Adrenal gland (tissue), 12 donors: ENCODE measurements around the gene KCND1. TPM values are rescaled to one million over a fixed set of nuclear protein-coding genes. Genes with fewer than 3 reads are reported as not detected.

Experiments used
- DNase-seq, 7 donors: peaks; one replicate each; pipeline ENCODE4 v3.0.0-alpha.2; 2019 to 2020
- H3K27ac ChIP-seq, 5 donors: fragments of 200-600 bp; sonication (generic) in 4 of 5; 1 replicate in 3 of 5; 2 replicates in 2 of 5; pipeline versions ENCODE4 v1.5.1 to v1.8.0; 2016 to 2020; ENCODE audit warnings: mild to moderate bottlenecking in 1 of 5
- H3K27me3 ChIP-seq: fragments of 200-600 bp; 2 replicates; pipeline ENCODE4 v1.8.0; 2021
- H3K36me3 ChIP-seq, 2 donors: fragments of 200-600 bp; replicated peaks in 1 of 2; 1 replicate in 1 of 2; 2 replicates in 1 of 2; pipeline versions ENCODE4 v1.5.1 to v1.8.0; 2018 to 2022
- H3K4me1 ChIP-seq, 2 donors: fragments of 200-600 bp; replicated peaks in 1 of 2; 1 replicate in 1 of 2; 2 replicates in 1 of 2; pipeline versions ENCODE4 v1.5.1 to v1.8.0; 2018 to 2021
- H3K4me3 ChIP-seq, 4 donors: fragments of 200-600 bp; sonication (generic) in 3 of 4; one replicate each; pipeline ENCODE4 v1.5.1; 2016 to 2018
- H3K9me3 ChIP-seq, 3 donors: fragments of 200-600 bp; sonication (generic) in 1 of 3; replicated peaks in 1 of 3; 1 replicate in 2 of 3; 2 replicates in 1 of 3; pipeline versions ENCODE4 v1.5.1 to v1.8.0; 2016 to 2021
- CTCF ChIP-seq, 6 experiments: fragments of 450-650 bp in 4 of 6; fragments of 200-600 bp in 2 of 6; sonication (generic) in 1 of 6; IDR thresholded peaks; 1 replicate in 5 of 6; 2 replicates in 1 of 6; pipeline versions ENCODE4 v1.5.1 to v1.8.0; 2016 to 2021; ENCODE audit warnings: antibody characterized with exemption in 6 of 6, mild to moderate bottlenecking in 2 of 6, moderate library complexity in 1 of 6
- POLR2A ChIP-seq, 2 donors: fragments of 450-650 bp; IDR thresholded peaks; one replicate each; pipeline ENCODE4 v1.6.1; 2017; ENCODE audit warnings: antibody characterized with exemption in 2 of 2, mild to moderate bottlenecking in 2 of 2, moderate library complexity in 1 of 2
- WGBS, 4 donors: extraction: QIAGEN DNeasy Blood & Tissue Kit in 2 of 4; methylation state at CpG; one replicate each; pipeline versions ENCODE4 v1.1.5 to v1.1.7; 2013 to 2017; 5-methylcytosine and 5-hydroxymethylcytosine counted together
- intact Hi-C, 2 donors: fragments of 100-400 bp; cut with DNase I; formaldehyde crosslinking; loops; one replicate each; pipeline versions ENCODE4 v1.14.1 to v1.15.0; 2022 to 2023
- polyA plus RNA-seq, 3 donors: library from polyadenylated mRNA; stranded (reverse); fragments of 200-250 nt in 2 of 3; fragments of 350-450 nt in 1 of 3; fragmentation: Illumina TruSeq in 1 of 3; extraction: RNeasy Lipid Tissue Mini Kit (QIAGEN cat#74804) in 1 of 3; gene quantifications; one replicate each; pipeline ENCODE4 v1.2.3, GENCODE V29; 2013 to 2014
- total RNA-seq, 9 donors: library from RNA; depleted of rRNA in 4 of 9; stranded (reverse); fragments of >200 nt in 4 of 9; fragments of 120-200 nt in 1 of 9; fragmentation: NEBNext Ultra II Directional in 1 of 9; extraction: Animal tissue kit (Norgen Biotek cat#: 25700) in 1 of 9; gene quantifications; one replicate each; pipeline versions ENCODE4 v1.1.0 to v1.2.4, GENCODE V29; 2013 to 2023
- donor health status: healthy with polysubstance abuse.
- donor health status: Bipolar disorder and iron deficiency.
- donor health status: DM: yes; HTN: yes; CAD: no.
- donor health status: DM: no; HTN: no; CAD: no.
- donor health status: DM: no; HTN: no; CAD: no.
- donor health status: DM: yes; HTN: yes; CAD: no.

The KCND1 gene
- total and polyA plus RNA-seq, 12 donors = 0.22 to 2.4 (median 0.95) TPM

DNA sequence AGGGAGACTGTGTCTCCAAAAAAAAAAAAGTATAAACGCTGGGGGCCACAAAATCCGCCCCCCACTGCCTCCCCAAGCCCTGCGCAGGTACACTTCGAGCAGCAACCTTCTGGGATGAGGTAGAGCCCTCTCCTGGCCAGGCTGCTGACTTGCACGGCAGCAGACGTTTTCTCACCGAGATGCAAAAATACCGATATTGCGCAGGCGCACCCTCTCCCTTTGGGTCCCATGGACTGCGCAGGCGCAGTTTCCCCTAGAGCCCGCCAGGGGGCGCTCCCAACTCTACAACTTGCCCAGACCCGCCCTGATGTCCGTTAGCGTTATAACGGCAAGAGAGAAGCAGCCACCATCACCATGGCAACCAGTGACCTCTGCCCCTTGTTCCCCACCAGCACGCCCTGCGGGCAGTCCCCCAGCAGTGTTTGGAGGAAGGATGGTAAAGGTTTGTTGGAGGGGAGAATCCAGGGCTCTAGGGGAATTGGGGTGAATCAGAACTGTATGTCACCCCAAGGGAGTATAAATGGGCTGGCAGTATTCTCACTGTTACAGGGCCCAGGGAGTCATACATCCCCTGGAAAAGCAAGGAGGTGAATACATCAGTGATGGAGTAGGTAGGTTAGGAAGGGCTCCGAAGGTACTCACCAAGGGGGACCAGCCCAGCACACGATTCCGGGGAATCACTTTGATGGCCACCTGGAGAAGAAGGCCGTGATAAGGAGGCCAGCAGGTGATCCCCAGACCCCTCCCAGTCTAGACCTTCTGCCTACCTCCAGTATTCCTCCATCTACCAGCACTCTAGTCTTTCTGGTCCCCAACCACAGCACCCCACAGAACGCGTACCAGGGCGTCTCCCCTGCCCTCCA, 54.3 kb downstream of the KCND1 start:
- Histone ChIP-seq H3K27me3 (no peaks in the 10 kb centered on the region), H3K4me1 (peaks cover 0 to 8% of the 10 kb centered on the region in 2 donors), H3K4me3 (no peak overlapping the region), H3K9me3 (no peaks in the 10 kb centered on the region), H3K27ac (peak overlapping the region in 3 of 5 donors; percentile 19 to 83 (median 76)), H3K36me3 (peaks cover 0 to 3% of the 10 kb centered on the region in 2 donors)
- intact Hi-C loops = no loop called here
- DNase-seq = peak; percentile 86 to 97 (median 92)
- WGBS, 4 donors = 17 to 58% (median 43%) methylated on average over 5 to 27 of the region's 27 CpGs
- peak; percentile 87 to 96 (median 92) for TF ChIP-seq CTCF (IDR thresholded peaks at IDR 0.05)
- TF ChIP-seq POLR2A (IDR thresholded peaks at IDR 0.05) = peak in 1 of 2 donors; percentile 45

DNA sequence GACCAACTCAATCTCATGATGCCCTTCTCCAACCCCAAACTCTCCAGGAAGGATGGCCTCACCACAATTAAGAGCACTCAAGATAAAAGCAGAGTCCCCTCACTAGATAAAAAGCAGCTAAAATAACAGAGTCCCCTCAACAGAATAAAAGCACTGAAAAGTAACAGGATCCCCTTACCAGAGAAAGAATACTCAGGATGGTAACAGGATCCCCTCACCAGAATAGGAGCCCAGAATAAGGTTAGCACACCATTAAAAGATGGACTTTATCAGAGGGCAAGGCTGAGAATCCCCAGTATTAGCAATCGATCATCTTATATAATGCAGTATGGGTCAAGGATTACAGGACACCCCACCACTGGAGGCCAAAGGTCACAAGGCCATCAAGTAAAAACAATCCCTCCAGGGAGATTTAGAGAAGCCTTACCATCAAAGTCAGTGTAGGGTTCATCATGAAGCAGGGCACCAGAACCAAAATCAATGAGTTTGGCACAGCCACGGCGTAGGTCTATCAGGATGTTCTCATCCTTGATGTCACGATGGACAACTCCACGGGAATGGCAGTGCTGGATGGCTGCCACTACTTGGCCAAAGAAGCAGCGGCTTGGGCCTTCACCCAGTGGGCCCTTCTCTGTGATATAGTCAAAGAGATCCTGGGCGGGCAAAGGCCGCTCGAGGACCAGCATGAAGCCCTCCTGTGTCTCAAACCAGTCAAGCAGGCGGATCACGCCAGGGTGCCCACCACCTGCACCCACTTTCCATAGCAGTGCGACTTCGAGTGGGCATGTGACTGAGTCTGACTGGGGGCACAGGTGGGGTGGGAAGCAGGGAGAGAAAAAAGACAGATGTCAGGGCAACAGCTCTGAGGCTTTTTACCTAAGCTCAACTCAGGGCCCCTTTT, 56.8 kb downstream of the KCND1 start:
- DNase-seq = no peak
- Histone ChIP-seq H3K27me3 (no peaks in the 10 kb centered on the region), H3K9me3 (no peaks in the 10 kb centered on the region), H3K4me3 (no peak overlapping the region), H3K27ac (no peak overlapping the region), H3K4me1 (peaks cover 0 to 10% of the 10 kb centered on the region in 2 donors), H3K36me3 (no peaks in the 10 kb centered on the region)
- intact Hi-C loops = no loop called here
- no peak for TF ChIP-seq CTCF (IDR thresholded peaks at IDR 0.05)
- no peak for TF ChIP-seq POLR2A (IDR thresholded peaks at IDR 0.05)
- 72 to 88% (median 86%) methylated on average over 5 to 13 of the region's 13 CpGs for WGBS, 4 donors

- Histone ChIP-seq H3K4me3 (no peak overlapping the region), H3K27ac (no peak overlapping the region), H3K4me1 (peaks cover 0 to 5% of the 10 kb centered on the region in 2 donors), H3K9me3 (no peaks in the 10 kb centered on the region), H3K27me3 (no peaks in the 10 kb centered on the region), H3K36me3 (no peaks in the 10 kb centered on the region)
- intact Hi-C loops = no loop called here
- DNase-seq = no peak
- TF ChIP-seq CTCF (IDR thresholded peaks at IDR 0.05) (no peak), POLR2A (IDR thresholded peaks at IDR 0.05) (no peak)
- 84 to 94% (median 88%) methylated on average over 2 to 5 of the region's 5 CpGs for WGBS, 4 donors
Observed at GRCh38 chrX:48913605-48914366, 57.9 kb downstream of the KCND1 start.
